Endothelial cell of umbilical vein (primary cell): ENCODE results near the gene COQ5. TPM values are rescaled to one million over a fixed set of nuclear protein-coding genes. Genes with fewer than 3 reads are reported as not detected.
A peak's percentile ranks its signal among the peaks of the same experiment; 100 is the strongest.

Experiments used
- BruUV-seq: library from RNA; stranded (reverse); fragments of 400-500 nt; replicated peaks from 2 replicates; lab custom pipeline; 2021; lab: Mats Ljungman, UMichigan
- CTCF ChIA-PET: fragments of 300-600, 350-600 bp; sonication (Branson Sonifier 250); formaldehyde crosslinking; loops from one replicate; lab custom pipeline; 2021; ENCODE audit warnings: antibody characterized with exemption, inconsistent platforms; lab: Charles Lee
- POLR2A ChIA-PET: fragments of 300-600, 350-600 bp; sonication (Branson Sonifier 250); formaldehyde crosslinking; loops from one replicate; lab custom pipeline; 2021; ENCODE audit warnings: antibody characterized with exemption, inconsistent platforms; lab: Charles Lee
- DNase-seq: peaks from one replicate; pipeline ENCODE4 v3.0.0-alpha.2; 2011; ENCODE audit warnings: low read depth, low spot score
- FAIRE-seq: peaks from 2 replicates; lab custom pipeline; 2011; peaks lifted over from hg19 to GRCh38; lab: Jason Lieb, UNC
- H2AFZ ChIP-seq: 2 replicates; pipeline ENCODE4 v1.6.0; 2012; ENCODE audit warnings: low read depth, low read length, control low read depth, inconsistent platforms
- H3K27ac ChIP-seq: 2 replicates; pipeline ENCODE4 v1.5.1; 2011; ENCODE audit warnings: low read depth, mild to moderate bottlenecking, control low read depth, low read length, moderate library complexity; ENCODE audit not compliant: insufficient read depth
- H3K27me3 ChIP-seq, 2 experiments: 2 replicates each; pipeline versions ENCODE4 v1.6.0 to v1.6.1; 2011; ENCODE audit warnings: low read length in 2 of 2, mixed read lengths in 1 of 2; ENCODE audit not compliant: control insufficient read depth in 2 of 2, insufficient read depth in 2 of 2
- H3K36me3 ChIP-seq, 2 experiments: 2 replicates in 1 of 2; 3 replicates in 1 of 2; pipeline ENCODE4 v1.5.1; 2011; ENCODE audit warnings: low read length in 2 of 2, mild to moderate bottlenecking in 1 of 2, moderate library complexity in 1 of 2; ENCODE audit not compliant: control insufficient read depth in 2 of 2, insufficient read depth in 2 of 2; ENCODE audit errors: extremely low read depth in 1 of 2
- H3K4me1 ChIP-seq: 3 replicates; pipeline ENCODE4 v1.5.1; 2011; ENCODE audit warnings: mild to moderate bottlenecking, low read length; ENCODE audit not compliant: control insufficient read depth, insufficient read depth; ENCODE audit errors: extremely low read depth
- H3K4me2 ChIP-seq: 2 replicates; pipeline ENCODE4 v1.6.1; 2011; ENCODE audit warnings: low read length, control low read depth, mixed read lengths; ENCODE audit not compliant: insufficient read depth
- H3K4me3 ChIP-seq, 3 experiments: fragments of 200-600 bp in 1 of 3; sonication (generic), shearing (Covaris generic) in 1 of 3; replicated peaks in 1 of 3; 2 replicates each; pipeline ENCODE4 v1.5.1; 2011 to 2016; ENCODE audit warnings: control low read depth in 3 of 3, low read length in 3 of 3, mild to moderate bottlenecking in 2 of 3, inconsistent platforms in 1 of 3, low read depth in 1 of 3, moderate library complexity in 1 of 3; ENCODE audit not compliant: insufficient read depth in 1 of 3
- H3K79me2 ChIP-seq: 2 replicates; pipeline ENCODE4 v1.6.0; 2012; ENCODE audit warnings: low read length, inconsistent platforms; ENCODE audit not compliant: control insufficient read depth, insufficient read depth
- H3K9ac ChIP-seq: replicated peaks from 2 replicates; pipeline ENCODE3; 2011; ENCODE audit warnings: low read length, control low read depth; ENCODE audit not compliant: insufficient read depth; ENCODE audit errors: extremely low read depth
- H3K9me1 ChIP-seq: replicated peaks from 3 replicates; pipeline ENCODE4 v1.6.0; 2011; ENCODE audit warnings: mild to moderate bottlenecking, low read length; ENCODE audit not compliant: control insufficient read depth, insufficient read depth; ENCODE audit errors: extremely low read depth
- H3K9me3 ChIP-seq: replicated peaks from 2 replicates; pipeline ENCODE4 v1.5.1; 2012; ENCODE audit warnings: low read length, inconsistent platforms; ENCODE audit not compliant: control insufficient read depth, insufficient read depth
- H4K20me1 ChIP-seq: replicated peaks from 2 replicates; pipeline ENCODE3; 2011; ENCODE audit warnings: mild to moderate bottlenecking, low read length; ENCODE audit not compliant: control insufficient read depth, insufficient read depth; ENCODE audit errors: extremely low read depth
- EZH2 ChIP-seq: IDR thresholded peaks from 2 replicates; pipeline ENCODE4 v1.6.1; 2012; ENCODE audit warnings: borderline replicate concordance, low read depth, mild to moderate bottlenecking, moderate library complexity, low read length, inconsistent platforms; ENCODE audit not compliant: severe bottlenecking
- FOS ChIP-seq: IDR thresholded peaks from 2 replicates; pipeline ENCODE4 v1.6.1; 2011; ENCODE audit warnings: mild to moderate bottlenecking, low read length, moderate library complexity, borderline replicate concordance; ENCODE audit not compliant: insufficient read depth
- GATA2 ChIP-seq: IDR thresholded peaks from 2 replicates; pipeline ENCODE4 v1.7.0; 2011; ENCODE audit warnings: low read depth, mild to moderate bottlenecking, moderate library complexity, mixed read lengths, low read length; ENCODE audit not compliant: insufficient read length, insufficient read depth
- JUN ChIP-seq: IDR thresholded peaks from 2 replicates; pipeline ENCODE4 v1.6.1; 2011; ENCODE audit warnings: borderline replicate concordance, low read depth; ENCODE audit not compliant: insufficient read length, insufficient read depth
- MAX ChIP-seq: IDR thresholded peaks from 2 replicates; pipeline ENCODE4 v1.6.1; 2011; ENCODE audit not compliant: insufficient read depth, insufficient read length
- MYC ChIP-seq: IDR thresholded peaks from one replicate; pipeline ENCODE4 v1.6.1; 2011; ENCODE audit warnings: mild to moderate bottlenecking, low read depth, low read length
- POLR2A ChIP-seq: IDR thresholded peaks from 2 replicates; pipeline ENCODE4 v1.6.1; 2012; ENCODE audit warnings: low read depth, mild to moderate bottlenecking, control low read depth, low read length
- POLR2AphosphoS5 ChIP-seq: IDR thresholded peaks from 2 replicates; pipeline ENCODE4 v1.6.1; 2012; ENCODE audit warnings: low read depth, mild to moderate bottlenecking, control low read depth, low read length, moderate library complexity; ENCODE audit not compliant: insufficient read depth
- dilution Hi-C: fragments of 300-500 bp; cut with MboI; formaldehyde crosslinking; loops from one replicate; pipeline ENCODE4 v1.15.0; 2019; ENCODE audit warnings: low sequenced_read_pairs; ENCODE audit not compliant: extremely low pct_ligation_motif_present
- intact Hi-C: fragments of 100-400 bp; cut with micrococcal nuclease; formaldehyde crosslinking; loops from one replicate; pipeline ENCODE4 v1.10.0; 2022
- polyA plus RNA-seq, 4 experiments: library from polyadenylated mRNA; depleted of rRNA in 3 of 4; stranded (reverse) in 3 of 4; unstranded in 1 of 4; fragments of >200 nt; gene quantifications; 2 replicates each; pipeline versions ENCODE4 v1.2.1 to v1.2.3, GENCODE V29; 2011 to 2012; ENCODE audit warnings: missing spikeins in 1 of 4
- total RNA-seq: library from RNA; stranded (reverse); gene quantifications from 2 replicates; pipeline ENCODE4 v1.2.3, GENCODE V29; 2021
- TF ChIP-seq, protein P1 (sequence below), 2 donors: IDR thresholded peaks; 1 replicate in 1 of 2; 2 replicates in 1 of 2; pipeline ENCODE4 v1.5.1; 2011; ENCODE audit warnings: low read length in 2 of 2, mild to moderate bottlenecking in 2 of 2, moderate library complexity in 2 of 2, control low read depth in 1 of 2, inconsistent platforms in 1 of 2, low read depth in 1 of 2; ENCODE audit not compliant: insufficient read depth in 1 of 2; ENCODE audit errors: extremely low read depth in 1 of 2

The COQ5 gene
- total and polyA plus RNA-seq, 2 donors (not counting 3 experiments of a cell fraction or from before 2014, with no cell fraction given) = 19.7 to 23.7 TPM

GRCh38 chr12:120534203-120534702, 5.3 kb upstream of the COQ5 start, which contains the start of gene RNF10:
Gene RNF10, plus strand, starts transcription at chr12:120534356. Its CDS starts 456 bp downstream, at chr12:120534812.
- Histone ChIP-seq H3K9me3 (no peaks in the 10 kb centered on the region), H3K4me1 (peaks cover 48% of the 10 kb centered on the region), H3K4me2 (peak within 1 kb of the TSS; percentile 100), H3K4me3 (peak within 1 kb of the TSS; percentile 40 to 83 (median 69)), H4K20me1 (peaks cover 12% of the 10 kb centered on the region), H3K27me3 (no peaks in the 10 kb centered on the region), H3K9ac (peak within 1 kb of the TSS; percentile 63), H3K79me2 (peaks cover 51% of the 10 kb centered on the region), H3K36me3 (no peaks in the 10 kb centered on the region), H3K27ac (peak within 1 kb of the TSS; percentile 52), H3K9me1 (no peaks in the 10 kb centered on the region), H2AFZ (peak within 1 kb of the TSS; percentile 6)
- CTCF ChIA-PET = interaction anchor here (1.2 to 1.4 kb wide), 2 partner anchors 28 to 30 kb away, joined by 3 read pairs; no protein-coding TSS in a partner anchor
- POLR2A ChIA-PET = no interaction called here
- no TSS peak for BruUV-seq
- peak; percentile 78 for DNase-seq
- dilution Hi-C loops = no loop called here
- FAIRE-seq = peak; percentile 77
- TF ChIP-seq, protein P1, sequence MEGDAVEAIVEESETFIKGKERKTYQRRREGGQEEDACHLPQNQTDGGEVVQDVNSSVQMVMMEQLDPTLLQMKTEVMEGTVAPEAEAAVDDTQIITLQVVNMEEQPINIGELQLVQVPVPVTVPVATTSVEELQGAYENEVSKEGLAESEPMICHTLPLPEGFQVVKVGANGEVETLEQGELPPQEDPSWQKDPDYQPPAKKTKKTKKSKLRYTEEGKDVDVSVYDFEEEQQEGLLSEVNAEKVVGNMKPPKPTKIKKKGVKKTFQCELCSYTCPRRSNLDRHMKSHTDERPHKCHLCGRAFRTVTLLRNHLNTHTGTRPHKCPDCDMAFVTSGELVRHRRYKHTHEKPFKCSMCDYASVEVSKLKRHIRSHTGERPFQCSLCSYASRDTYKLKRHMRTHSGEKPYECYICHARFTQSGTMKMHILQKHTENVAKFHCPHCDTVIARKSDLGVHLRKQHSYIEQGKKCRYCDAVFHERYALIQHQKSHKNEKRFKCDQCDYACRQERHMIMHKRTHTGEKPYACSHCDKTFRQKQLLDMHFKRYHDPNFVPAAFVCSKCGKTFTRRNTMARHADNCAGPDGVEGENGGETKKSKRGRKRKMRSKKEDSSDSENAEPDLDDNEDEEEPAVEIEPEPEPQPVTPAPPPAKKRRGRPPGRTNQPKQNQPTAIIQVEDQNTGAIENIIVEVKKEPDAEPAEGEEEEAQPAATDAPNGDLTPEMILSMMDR (IDR thresholded peaks at IDR 0.05; ENCODE audit: extremely low read depth in 1 of 2, insufficient read depth in 1 of 2, low read depth in 1 of 2, low read length in 2 of 2) = no peak
- no peak for TF ChIP-seq FOS
- no peak for TF ChIP-seq MYC
- TF ChIP-seq JUN = no peak
- TF ChIP-seq GATA2 = no peak
- TF ChIP-seq POLR2A = peak; percentile 98
- no peak for TF ChIP-seq EZH2
- TF ChIP-seq MAX = no peak
- peak; percentile 94 for TF ChIP-seq POLR2AphosphoS5
- intact Hi-C loops = no loop called here
